Measurements from ENCODE around the gene FN3KRP.

DNA sequence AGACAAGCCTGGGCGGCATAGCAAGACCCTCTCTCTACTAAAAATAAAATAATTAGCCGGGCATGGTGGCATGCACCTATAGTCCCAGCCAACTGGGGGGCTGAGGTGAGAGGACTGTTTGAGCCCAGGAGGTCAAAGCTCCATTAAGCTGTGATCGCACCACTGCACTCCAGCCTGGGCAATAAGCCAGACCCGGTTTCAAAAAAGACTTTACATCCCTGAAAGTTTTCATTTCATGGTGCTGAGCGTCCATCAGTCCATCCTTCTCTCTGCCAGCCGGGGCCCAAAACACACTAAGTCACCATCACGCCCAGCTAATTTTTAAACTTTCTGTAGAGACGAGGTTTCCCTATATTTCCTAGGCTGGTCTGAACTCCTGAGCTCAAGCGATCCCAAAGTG is 28.6 kb upstream of the FN3KRP start:
- TF ChIP-seq, protein P1, sequence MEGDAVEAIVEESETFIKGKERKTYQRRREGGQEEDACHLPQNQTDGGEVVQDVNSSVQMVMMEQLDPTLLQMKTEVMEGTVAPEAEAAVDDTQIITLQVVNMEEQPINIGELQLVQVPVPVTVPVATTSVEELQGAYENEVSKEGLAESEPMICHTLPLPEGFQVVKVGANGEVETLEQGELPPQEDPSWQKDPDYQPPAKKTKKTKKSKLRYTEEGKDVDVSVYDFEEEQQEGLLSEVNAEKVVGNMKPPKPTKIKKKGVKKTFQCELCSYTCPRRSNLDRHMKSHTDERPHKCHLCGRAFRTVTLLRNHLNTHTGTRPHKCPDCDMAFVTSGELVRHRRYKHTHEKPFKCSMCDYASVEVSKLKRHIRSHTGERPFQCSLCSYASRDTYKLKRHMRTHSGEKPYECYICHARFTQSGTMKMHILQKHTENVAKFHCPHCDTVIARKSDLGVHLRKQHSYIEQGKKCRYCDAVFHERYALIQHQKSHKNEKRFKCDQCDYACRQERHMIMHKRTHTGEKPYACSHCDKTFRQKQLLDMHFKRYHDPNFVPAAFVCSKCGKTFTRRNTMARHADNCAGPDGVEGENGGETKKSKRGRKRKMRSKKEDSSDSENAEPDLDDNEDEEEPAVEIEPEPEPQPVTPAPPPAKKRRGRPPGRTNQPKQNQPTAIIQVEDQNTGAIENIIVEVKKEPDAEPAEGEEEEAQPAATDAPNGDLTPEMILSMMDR (IDR thresholded peaks at IDR 0.05) = no peak
- TF ChIP-seq POLR2A (IDR thresholded peaks at IDR 0.05) = no peak

All from heart left ventricle (tissue), 13 donors.